Activated naive CD8-positive, alpha-beta T cell treated with anti-CD3 and anti-CD28 coated beads, Interleukin-2, amount 50 U/mL, for 24 hours (primary cell): ENCODE data around the gene EMID1.
A peak's percentile ranks its signal among the peaks of the same experiment; 100 is the strongest.

Experiments
- ATAC-seq: fragments of 150-1000 bp; cut with Tn5 transposase; one replicate; pipeline ENCODE4 v1.10.0; 2021
- DNase-seq: peaks from one replicate; pipeline ENCODE4 v3.0.0; 2021
- H3K27ac Mint-ChIP-seq: one replicate; pipeline ENCODE4 v1.8.0; 2021; ENCODE audit warnings: mild to moderate bottlenecking, mixed read lengths
- H3K27me3 Mint-ChIP-seq: one replicate; pipeline ENCODE4 v1.8.0; 2021; ENCODE audit warnings: mixed read lengths
- H3K36me3 Mint-ChIP-seq: one replicate; pipeline ENCODE4 v1.8.0; 2021; ENCODE audit warnings: low read depth, mixed read lengths
- H3K4me1 Mint-ChIP-seq: one replicate; pipeline ENCODE4 v1.8.0; 2021; ENCODE audit warnings: mixed read lengths
- H3K4me3 Mint-ChIP-seq: one replicate; pipeline ENCODE4 v1.8.0; 2021; ENCODE audit warnings: mild to moderate bottlenecking, moderate library complexity, mixed read lengths
- H3K9me3 Mint-ChIP-seq: one replicate; pipeline ENCODE4 v1.8.0; 2021; ENCODE audit warnings: mixed read lengths

Gene EMID1

DNA sequence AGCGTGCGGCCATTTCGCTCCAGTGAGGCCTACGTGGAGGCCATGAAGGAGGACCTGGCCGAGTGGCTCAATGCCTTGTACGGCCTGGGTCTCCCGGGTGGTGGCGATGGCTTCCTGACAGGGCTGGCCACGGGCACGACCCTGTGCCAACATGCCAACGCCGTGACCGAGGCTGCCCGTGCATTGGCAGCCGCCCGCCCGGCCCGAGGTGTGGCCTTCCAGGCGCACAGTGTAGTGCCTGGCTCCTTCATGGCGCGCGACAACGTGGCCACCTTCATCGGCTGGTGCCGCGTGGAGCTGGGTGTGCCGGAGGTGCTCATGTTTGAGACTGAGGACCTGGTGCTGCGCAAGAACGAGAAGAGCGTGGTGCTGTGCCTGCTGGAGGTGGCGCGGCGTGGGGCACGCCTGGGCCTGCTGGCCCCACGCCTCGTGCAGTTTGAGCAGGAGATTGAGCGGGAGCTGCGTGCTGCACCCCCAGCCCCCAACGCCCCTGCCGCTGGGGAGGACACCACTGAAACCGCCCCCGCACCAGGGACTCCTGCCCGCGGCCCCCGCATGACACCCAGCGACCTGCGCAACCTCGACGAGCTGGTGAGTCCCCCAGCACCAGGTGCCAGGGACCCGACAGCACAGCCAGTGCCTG, 102.6 kb downstream of the EMID1 start:
- no peak for ATAC-seq
- Mint-ChIP-seq H3K9me3 (no peaks in the 10 kb centered on the region), H3K27ac (no peak overlapping the region), H3K27me3 (peaks cover 35% of the 10 kb centered on the region), H3K4me1 (peaks cover 28% of the 10 kb centered on the region), H3K4me3 (no peak overlapping the region), H3K36me3 (no peaks in the 10 kb centered on the region)
- no peak for DNase-seq

DNA sequence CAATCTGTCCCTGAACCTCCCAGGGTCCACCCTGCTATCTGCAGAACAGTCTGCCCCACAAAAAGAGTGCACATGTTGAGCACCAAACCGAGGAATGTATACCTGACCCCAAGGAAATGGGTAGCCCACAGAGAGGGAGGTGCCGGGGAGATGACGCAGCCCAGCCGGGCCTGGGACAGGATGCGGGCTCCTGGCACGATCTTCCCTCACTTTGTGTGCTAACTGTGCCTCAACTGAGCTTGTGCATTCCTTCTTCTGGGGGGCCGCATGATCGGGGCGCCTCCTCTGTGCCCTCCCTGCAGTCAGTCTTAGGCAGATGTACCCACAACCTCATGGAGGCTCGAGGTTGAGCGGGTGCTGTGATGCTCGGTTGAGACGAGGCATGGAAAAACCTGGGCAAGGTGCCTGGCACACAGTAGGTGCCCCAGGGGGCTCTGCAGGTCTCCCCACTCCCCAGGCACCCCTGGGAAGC, 103.1 kb downstream of the EMID1 start:
- H3K27me3 Mint-ChIP-seq, result peaks cover 41% of the 10 kb centered on the region
- no peak overlapping the region for H3K4me3 Mint-ChIP-seq
- ATAC-seq, result peak; percentile 20
- peaks cover 32% of the 10 kb centered on the region for H3K4me1 Mint-ChIP-seq
- no peak overlapping the region for H3K27ac Mint-ChIP-seq
- H3K36me3 Mint-ChIP-seq, result no peaks in the 10 kb centered on the region
- H3K9me3 Mint-ChIP-seq, result no peaks in the 10 kb centered on the region
- DNase-seq, result no peak
